SK-N-DZ (cell line): ENCODE measurements around the gene PARP8.
A peak's percentile ranks its signal among the peaks of the same experiment; 100 is the strongest.

Experiments
- DNase-seq: peaks from one replicate; pipeline ENCODE4 v3.0.0-alpha.2; 2015; ENCODE audit warnings: low spot score

The PARP8 gene

DNA sequence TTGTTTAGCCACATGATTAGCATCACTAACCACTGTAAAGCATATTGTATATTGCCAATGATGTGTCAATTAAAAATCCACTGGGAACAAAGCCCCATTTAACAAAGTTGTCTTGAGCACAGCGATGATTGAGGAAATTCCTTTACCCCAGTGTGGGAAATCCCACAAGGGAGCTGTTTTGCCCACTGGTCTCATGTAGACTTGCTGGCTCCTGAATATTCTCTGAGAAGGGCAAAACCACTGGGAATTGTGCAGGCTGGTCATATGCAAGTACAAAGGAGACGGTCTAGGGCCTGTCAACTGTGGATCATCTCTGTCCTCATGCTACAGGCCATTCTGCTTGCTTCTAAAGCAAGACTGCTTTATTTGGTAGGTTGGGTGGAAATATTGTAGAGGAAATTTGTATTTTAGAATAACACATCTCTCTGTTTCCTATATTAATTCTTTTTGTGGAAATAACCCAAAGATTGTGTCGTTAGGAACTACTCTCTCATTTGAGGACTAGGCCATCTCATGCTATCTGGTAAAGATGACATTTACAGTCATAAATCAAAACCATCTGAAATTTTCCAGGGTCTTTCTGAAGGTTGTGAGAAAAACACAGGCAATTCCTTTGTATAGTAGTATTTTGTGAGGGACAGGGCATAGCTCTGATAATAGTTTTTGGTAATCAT, 60.2 kb downstream of the PARP8 start:
- DNase-seq = no peak

- DNase-seq = no peak
These were observed 60.7 kb downstream of the PARP8 start for GRCh38 chr5:50727149-50727496.

DNA sequence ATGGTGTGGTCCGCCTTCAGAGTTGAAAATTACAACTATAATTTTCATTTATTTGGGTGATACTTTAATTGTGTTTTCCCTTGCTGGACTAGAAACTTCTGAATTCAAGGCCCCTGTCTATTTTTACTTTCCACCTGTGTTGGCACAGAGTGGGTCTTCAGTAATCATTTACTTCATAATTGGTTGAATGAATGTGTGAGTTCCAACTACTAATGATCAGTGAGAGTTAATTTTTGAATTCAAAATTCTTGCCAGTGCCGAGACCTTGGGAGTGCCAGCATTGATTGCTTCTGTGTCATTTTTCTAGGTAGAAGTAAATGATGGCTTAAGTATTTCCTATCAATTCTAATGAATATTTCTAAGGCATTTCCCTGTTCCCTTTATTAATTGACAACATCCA, 61.4 kb downstream of the PARP8 start:
- no peak for DNase-seq

DNA sequence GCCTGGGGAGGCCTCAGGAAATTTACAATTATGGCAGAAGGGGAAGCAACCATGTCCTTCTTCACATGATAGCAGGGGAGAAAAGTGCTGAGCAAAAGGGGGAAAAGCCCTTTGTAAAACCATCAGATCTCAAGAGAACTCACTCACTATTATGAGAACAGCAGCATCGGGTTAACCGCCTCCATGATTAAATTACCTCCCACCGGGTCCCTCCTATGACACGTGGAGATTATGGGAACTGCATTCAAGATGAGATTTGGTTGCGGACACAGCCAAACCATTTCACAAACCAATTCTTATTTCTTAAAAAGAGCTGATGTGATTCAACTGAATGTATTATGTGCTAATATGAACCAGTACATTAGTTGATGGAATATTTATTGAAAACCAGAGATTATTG, 63.9 kb downstream of the PARP8 start:
- DNase-seq = peak; percentile 37

DNA sequence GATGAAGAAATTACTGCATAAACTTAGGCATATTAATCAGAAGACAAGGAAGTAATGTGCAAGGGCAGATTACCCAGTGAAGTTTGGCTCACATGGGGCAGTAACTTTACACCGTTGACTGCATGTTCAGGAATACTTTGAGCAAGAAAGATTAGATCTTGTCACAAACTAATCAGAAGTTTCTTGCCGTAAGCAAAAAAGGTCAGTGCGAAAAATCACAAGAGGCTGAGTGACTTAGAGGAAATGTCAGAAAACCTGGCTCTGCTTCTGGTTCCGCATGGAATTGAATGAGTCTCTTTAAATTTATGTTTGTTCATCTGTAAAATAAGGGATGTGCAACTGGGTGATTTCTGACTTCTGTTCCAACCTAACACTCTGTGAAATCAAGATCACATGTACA, 64.4 kb downstream of the PARP8 start:
- no peak for DNase-seq

- no peak for DNase-seq
These were observed 67.3 kb downstream of the PARP8 start for GRCh38 chr5:50733741-50734140.

- DNase-seq = no peak
These were observed 72.4 kb downstream of the PARP8 start for GRCh38 chr5:50738864-50739263.

DNA sequence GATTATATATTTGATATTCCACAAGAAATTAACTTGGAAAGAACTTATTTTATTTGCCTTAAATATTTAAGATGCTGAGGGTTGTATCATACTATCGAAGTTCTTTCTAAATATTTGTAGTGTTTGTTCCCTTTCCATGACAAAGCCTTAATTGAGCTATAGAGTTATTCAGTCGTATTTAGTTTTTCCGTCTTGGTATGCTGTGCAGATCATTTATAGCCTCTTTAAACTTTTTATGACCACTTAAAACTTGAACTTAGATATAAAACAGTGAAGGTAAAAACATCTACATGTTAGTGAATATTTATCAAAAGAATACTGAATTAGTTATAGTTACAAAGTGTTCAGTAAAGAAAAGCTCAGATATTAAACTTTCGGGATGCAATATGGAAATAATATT, 74.4 kb downstream of the PARP8 start:
- DNase-seq = no peak

DNA sequence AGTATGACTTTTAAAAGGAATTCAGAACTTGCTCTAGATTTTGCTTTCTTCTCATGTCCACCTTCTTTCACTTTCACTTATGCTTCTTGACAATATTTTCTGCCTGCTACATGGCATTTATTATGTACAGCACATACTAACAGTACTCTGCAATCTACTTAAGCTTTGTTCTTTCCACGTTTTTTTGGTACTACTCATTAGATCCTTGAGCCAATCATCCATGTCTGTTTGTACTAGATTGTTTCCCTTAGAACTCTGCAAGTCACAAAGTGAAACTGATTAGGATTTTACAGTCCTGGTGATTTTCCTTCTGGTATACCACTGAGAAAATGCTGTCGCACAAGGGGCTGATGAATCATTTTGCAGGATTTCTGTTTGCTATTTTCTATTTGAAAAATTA, 78.3 kb downstream of the PARP8 start:
- no peak for DNase-seq

DNA sequence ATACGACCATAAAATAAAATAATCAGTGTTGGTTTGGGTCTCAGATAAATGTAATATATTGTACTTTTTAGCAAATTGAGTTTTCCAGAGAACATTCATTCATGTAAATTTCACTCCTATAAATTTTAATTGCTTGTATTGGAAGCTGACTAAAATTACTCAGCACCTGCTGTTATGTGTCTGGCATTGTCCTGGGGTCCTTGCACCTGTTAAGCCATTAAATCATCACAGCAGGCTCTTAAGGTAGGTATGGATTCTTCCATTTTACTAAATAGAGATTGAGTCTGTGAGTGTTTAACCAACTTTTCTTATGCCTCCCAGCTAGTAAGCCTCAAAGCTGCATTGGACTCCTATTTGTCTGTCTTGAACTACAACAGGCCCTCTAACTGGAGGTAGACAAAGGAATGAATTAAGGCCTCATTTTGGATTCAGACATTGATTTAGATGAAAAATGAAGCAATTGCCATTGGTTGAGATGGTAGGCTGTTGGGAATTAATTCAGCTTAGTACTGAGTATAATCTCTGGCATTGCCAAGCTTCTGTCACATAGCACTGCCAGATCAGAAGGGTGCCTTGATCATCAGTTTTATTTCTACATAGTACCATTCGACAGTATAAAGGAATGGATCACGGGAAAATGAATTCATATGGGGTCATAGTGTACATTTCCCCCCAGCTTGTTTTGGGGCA, 78.9 kb downstream of the PARP8 start:
- DNase-seq = no peak

DNA sequence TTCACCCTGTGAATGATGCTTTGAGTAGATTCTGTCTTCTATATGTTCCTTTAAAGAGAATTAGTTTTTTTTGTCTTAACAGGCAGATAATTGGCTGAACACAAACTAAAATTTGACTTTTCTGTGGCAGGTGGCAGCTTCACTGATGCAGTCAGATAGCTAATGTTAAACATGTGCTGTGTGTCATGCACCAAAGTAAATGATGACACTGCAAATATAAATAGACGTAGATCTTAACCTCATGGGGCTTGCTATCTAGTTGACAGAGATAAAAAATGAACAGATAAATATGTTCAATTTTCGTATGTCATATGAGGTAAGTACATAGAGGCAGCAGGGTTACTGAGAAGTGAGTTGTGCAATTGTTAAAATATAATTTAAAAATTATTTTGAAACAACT, 82.7 kb downstream of the PARP8 start:
- DNase-seq = peak; percentile 43

DNA sequence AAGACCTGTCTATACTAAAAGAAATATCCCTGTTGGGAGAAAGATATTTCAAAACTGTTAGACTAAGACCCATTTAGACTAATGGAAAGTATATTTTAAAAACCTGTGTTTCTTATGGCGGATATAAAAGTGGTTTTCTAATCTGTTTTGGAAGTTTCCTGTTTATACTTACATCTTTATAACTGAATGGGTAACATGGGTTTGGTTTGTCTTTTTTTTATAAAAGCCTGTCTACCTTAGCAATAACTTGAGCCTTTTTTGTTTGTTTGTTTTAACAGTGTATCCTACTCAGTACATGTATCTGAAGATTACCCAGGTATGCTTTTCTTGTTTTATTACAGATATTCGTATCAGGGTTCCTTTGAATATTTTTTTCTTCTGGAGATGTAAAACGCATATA, 83.4 kb downstream of the PARP8 start:
- no peak for DNase-seq

DNA sequence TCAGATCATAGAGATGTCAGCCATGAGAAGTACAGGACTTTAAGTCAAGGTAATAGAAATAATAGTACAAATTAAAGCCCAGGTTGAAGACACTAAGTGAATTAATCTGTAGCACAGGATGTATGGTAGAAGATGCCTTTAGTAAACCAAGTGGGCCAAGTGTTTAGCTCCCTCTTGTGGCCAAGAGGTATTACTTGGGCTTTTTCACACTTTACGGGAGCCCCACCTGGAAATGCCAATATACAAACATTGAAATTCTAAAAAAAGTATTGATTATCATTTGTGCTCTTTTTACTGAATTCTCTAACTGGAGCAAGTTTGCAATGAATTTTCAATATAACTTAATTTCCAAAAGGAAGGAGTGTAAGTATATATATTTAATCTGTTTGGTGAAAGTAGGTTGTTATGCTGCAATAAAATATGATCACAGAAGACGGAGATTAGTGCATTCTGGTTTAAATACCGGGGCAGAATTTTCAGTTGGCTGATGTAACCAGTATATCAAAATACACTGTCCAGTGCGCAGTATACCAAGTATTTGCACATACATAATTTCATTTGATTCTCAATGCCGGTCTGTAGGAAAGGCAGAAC, 84.7 kb downstream of the PARP8 start:
- DNase-seq = peak; percentile 53

GRCh38 chr5:50752800-50753199, 86.4 kb downstream of the PARP8 start:
- DNase-seq = no peak

- no peak for DNase-seq
These were observed 93.3 kb downstream of the PARP8 start for GRCh38 chr5:50759526-50760270.

DNA sequence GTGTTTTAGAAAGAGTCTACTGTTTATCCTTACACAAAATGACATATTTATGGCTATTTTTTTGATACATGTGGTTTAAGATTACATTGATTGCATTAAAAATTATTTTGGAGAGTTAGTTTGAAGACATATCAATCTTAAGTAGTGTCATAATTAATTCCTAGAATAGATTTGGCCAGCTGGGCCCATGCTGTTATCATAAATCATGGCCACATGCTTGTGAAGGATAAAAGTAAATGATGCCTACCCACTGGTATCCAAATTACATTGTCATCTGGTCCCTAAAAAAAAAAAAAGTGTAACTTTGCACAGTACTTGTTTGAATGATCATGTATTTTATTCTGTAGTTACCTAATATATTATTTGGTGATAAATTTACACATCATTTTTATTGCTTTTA, 96.9 kb downstream of the PARP8 start:
- no peak for DNase-seq

DNA sequence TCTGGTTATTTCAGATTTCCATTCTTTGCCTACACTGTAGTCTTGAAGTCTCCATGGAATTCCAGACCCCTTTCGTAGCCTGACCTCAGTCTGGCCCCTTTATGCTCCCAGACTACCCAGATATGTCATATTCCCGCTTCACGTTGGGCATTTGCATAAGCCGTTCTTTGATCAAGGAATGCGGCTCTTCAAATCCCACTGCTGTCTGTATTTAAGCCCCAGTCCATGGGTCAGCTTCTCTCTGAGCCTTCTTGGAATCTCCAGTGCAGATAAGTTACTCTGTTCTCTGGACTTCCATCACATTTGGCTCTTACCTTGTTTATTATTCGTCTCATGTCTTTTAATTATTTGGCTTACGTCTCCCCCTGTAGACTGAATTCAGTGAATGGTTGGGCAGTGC, 97.4 kb downstream of the PARP8 start:
- DNase-seq = no peak

- no peak for DNase-seq
These were observed 99.6 kb downstream of the PARP8 start for GRCh38 chr5:50766042-50766441.

DNA sequence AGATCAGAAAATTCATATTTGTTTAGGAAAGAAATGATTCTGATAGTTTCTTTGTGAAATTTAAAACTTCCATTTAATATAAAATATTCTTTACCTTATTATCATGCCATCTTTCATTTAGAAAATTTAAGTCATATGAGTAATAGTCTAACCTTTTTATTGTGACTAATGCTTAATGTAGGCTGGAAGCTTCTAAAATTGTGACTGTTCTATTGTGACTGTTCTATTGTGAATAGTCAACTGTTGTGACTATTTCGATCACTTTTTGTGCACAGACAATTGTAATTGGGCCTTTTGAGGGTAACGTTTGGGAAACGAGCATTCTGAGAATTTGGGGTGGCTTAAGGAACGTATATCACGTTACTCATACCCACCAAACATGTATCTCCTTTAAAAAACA, 100.0 kb downstream of the PARP8 start:
- DNase-seq = no peak

DNA sequence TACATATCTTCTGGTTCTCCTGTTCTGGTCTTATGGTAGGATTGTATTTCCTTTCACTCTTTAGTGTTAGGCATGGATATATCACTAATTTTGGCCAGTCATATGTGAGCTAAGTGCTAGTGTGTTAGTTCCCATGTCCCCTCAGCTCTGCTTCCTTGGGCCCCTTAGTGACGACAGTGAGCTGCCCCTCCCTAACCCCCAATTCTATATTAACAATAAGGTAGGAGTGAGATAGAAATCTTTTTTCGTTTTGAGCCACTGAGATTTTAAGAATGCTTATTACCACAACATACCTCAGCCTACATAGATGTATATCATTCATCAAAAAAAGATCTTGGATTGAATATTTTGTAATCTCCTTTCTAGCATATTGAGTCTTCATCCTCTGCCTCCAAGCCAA, 100.5 kb downstream of the PARP8 start:
- DNase-seq = no peak

GRCh38 chr5:50767588-50767987, 101.2 kb downstream of the PARP8 start:
- DNase-seq = no peak

DNA sequence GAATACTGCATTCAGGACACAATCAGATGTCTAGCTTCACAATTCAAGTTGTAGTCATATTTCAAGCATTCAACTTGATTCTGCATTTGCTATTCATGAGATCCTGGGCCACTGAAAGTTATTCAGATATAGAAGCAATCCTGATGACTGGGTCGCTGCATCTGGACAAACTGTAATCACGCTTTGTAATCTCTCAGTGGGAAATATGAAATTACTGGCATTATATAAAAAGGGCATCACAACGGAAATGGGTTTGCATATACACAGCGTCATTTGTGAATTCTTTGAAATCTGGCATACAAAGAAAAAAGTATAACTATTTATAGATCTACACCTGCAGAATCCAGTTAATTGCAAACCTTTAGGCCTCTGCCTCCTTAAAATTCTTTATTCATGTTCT, 102.2 kb downstream of the PARP8 start:
- DNase-seq = no peak

- DNase-seq = no peak
These were observed 104.0 kb downstream of the PARP8 start for GRCh38 chr5:50770441-50770840.
